Sigmoid colon (tissue), 7 donors: Measurements from ENCODE around the gene MLF2. TPM values are rescaled to one million over a fixed set of nuclear protein-coding genes. Genes with fewer than 3 reads are reported as not detected.

Source experiments
- DNase-seq: peaks from one replicate; pipeline ENCODE4 v3.0.0-alpha.2; 2019
- H3K27ac ChIP-seq, 4 donors: fragments of 200-600 bp; sonication (generic); one replicate each; pipeline ENCODE4 v1.5.1; 2016 to 2019; ENCODE audit warnings: mild to moderate bottlenecking in 1 of 4
- H3K27me3 ChIP-seq, 3 donors: fragments of 200-600 bp; sonication (generic); one replicate each; pipeline ENCODE4 v1.5.1; 2019; ENCODE audit warnings: mild to moderate bottlenecking in 1 of 3
- H3K36me3 ChIP-seq, 4 donors: fragments of 200-600 bp; sonication (generic); one replicate each; pipeline ENCODE4 v1.5.1; 2016 to 2019
- H3K4me1 ChIP-seq, 4 donors: fragments of 200-600 bp; sonication (generic); one replicate each; pipeline ENCODE4 v1.5.1; 2017 to 2019
- H3K4me3 ChIP-seq, 4 donors: fragments of 200-600 bp; sonication (generic); one replicate each; pipeline ENCODE4 v1.5.1; 2017 to 2019; ENCODE audit warnings: mild to moderate bottlenecking in 2 of 4, moderate library complexity in 1 of 4
- H3K9me3 ChIP-seq, 4 donors: fragments of 200-600 bp in 3 of 4; sonication (generic) in 3 of 4; one replicate each; pipeline versions ENCODE4 v1.5.1 to v1.6.1; 2013 to 2019
- CTCF ChIP-seq, 4 experiments: fragments of 450-650 bp in 3 of 4; fragments of 200-600 bp in 1 of 4; IDR thresholded peaks; one replicate each; pipeline ENCODE4 v1.5.1; 2016 to 2019; ENCODE audit warnings: antibody characterized with exemption in 4 of 4, mild to moderate bottlenecking in 3 of 4, moderate library complexity in 2 of 4
- EP300 ChIP-seq, 4 donors: sonication (generic); formaldehyde crosslinking; IDR thresholded peaks; one replicate each; pipeline ENCODE4 v1.6.1; 2017; ENCODE audit warnings: antibody characterized with exemption in 4 of 4
- POLR2A ChIP-seq, 2 donors: fragments of 450-650 bp; IDR thresholded peaks; one replicate each; pipeline ENCODE4 v1.6.1; 2016; ENCODE audit warnings: antibody characterized with exemption in 2 of 2, mild to moderate bottlenecking in 2 of 2, moderate library complexity in 2 of 2
- POLR2AphosphoS5 ChIP-seq, 4 donors: sonication (generic); formaldehyde crosslinking; IDR thresholded peaks; one replicate each; pipeline ENCODE4 v1.6.1; 2017; ENCODE audit warnings: antibody characterized with exemption in 4 of 4
- WGBS, 2 donors: extraction: QIAGEN DNeasy Blood & Tissue Kit; methylation state at CpG; one replicate each; pipeline ENCODE4 v1.1.7; 2013; 5-methylcytosine and 5-hydroxymethylcytosine counted together
- intact Hi-C: fragments of 100-400 bp; cut with DNase I; formaldehyde crosslinking; loops from one replicate; pipeline ENCODE4 v1.15.1; 2023
- polyA plus RNA-seq, 3 donors: library from polyadenylated mRNA; stranded (reverse); fragments of 200-250 nt; gene quantifications; one replicate each; pipeline ENCODE4 v1.2.3, GENCODE V29; 2013
- total RNA-seq, 4 donors: library from RNA; depleted of rRNA; stranded (reverse); fragments of >200 nt; gene quantifications; one replicate each; pipeline ENCODE4 v1.1.0, GENCODE V29; 2016
- donor health status: healthy with polysubstance abuse.
- donor health status: Bipolar disorder and iron deficiency.
- donor health status: healthy.

The MLF2 gene
- total and polyA plus RNA-seq, 7 donors = 148 to 220 (median 159) TPM

GRCh38 chr12:6792522-6793201 is 39.7 kb upstream of the MLF2 start:
- Histone ChIP-seq H3K36me3 (no peaks in the 10 kb centered on the region), H3K4me1 (no peaks in the 10 kb centered on the region), H3K27ac (peak overlapping the region in 3 of 4 donors; percentile 26 to 37 (median 28)), H3K27me3 (no peaks in the 10 kb centered on the region), H3K9me3 (no peaks in the 10 kb centered on the region), H3K4me3 (peak overlapping the region in 2 of 4 donors; percentile 5 to 17)
- peak; percentile 78 for DNase-seq
- no peak for TF ChIP-seq CTCF (IDR thresholded peaks at IDR 0.05)
- TF ChIP-seq POLR2A (IDR thresholded peaks at IDR 0.05) = peak in 1 of 2 donors; percentile 8
- intact Hi-C loops = no loop called here
- WGBS, 2 donors = 23 to 49% methylated on average over 12 of the region's 12 CpGs

DNA sequence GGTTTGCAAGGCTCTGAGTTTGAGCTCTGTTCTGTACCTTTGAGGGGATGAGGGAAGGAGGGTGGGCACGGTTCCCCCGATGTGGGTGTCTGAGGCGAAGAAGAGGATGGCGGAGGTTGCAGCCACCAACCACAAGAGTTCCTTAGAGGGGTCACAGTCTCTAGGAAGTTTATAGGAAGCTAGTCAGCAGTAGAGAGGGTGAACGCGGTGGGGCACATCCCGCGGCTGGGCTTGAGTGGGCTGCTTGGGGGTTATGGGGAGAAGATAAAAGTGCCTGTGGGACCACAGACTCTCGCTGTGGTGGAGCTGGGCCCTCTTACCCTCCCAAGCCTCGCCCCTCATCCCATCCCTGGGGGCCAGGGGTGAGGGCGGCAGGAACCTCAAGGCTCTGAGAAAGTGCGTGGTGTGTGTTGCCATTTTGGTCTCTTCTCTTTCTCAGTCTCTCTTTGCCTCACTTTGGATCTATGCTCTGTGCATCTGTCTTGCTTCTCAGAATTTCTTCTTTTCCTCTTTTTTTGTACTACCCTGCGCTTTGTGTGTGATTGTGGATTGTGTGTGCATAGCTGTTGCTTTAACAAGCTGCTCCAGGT is 39.1 kb upstream of the MLF2 start:
- Histone ChIP-seq H3K4me3 (peak overlapping the region in 2 of 4 donors; percentile 5 to 17), H3K27me3 (no peaks in the 10 kb centered on the region), H3K27ac (peak overlapping the region in 3 of 4 donors; percentile 26 to 37 (median 28)), H3K9me3 (no peaks in the 10 kb centered on the region), H3K36me3 (no peaks in the 10 kb centered on the region), H3K4me1 (no peaks in the 10 kb centered on the region)
- intact Hi-C loops = no loop called here
- WGBS, 2 donors = 55 to 77% methylated on average over 13 of the region's 13 CpGs
- TF ChIP-seq CTCF (IDR thresholded peaks at IDR 0.05) (no peak), EP300 (IDR thresholded peaks at IDR 0.05) (no peak), POLR2AphosphoS5 (IDR thresholded peaks at IDR 0.05) (no peak), POLR2A (IDR thresholded peaks at IDR 0.05) (no peak)
- no peak for DNase-seq

GRCh38 chr12:6790496-6791150 is 37.7 kb upstream of the MLF2 start:
- H3K4me1 ChIP-seq = no peaks in the 10 kb centered on the region
- DNase-seq = no peak
- no peaks in the 10 kb centered on the region for H3K9me3 ChIP-seq
- no peaks in the 10 kb centered on the region for H3K36me3 ChIP-seq
- intact Hi-C loops = no loop called here
- 76 to 83% methylated on average over 12 of the region's 12 CpGs for WGBS, 2 donors
- H3K27ac ChIP-seq = no peak overlapping the region
- peak overlapping the region in 1 of 4 donors; percentile 36 for H3K4me3 ChIP-seq
- TF ChIP-seq POLR2AphosphoS5 (IDR thresholded peaks at IDR 0.05) (no peak), CTCF (IDR thresholded peaks at IDR 0.05) (no peak), EP300 (IDR thresholded peaks at IDR 0.05) (no peak), POLR2A (IDR thresholded peaks at IDR 0.05) (no peak)
- H3K27me3 ChIP-seq = no peaks in the 10 kb centered on the region

GRCh38 chr12:6788972-6789924 is 36.3 kb upstream of the MLF2 start, which contains the start of gene CD4:
CD4 (plus strand) TSS chr12:6789528; CDS start chr12:6800139, 10,611 bp downstream.
- Histone ChIP-seq H3K9me3 (no peaks in the 10 kb centered on the region), H3K27ac (peak within 1 kb of the TSS; percentile 30 to 43 (median 36)), H3K36me3 (no peaks in the 10 kb centered on the region), H3K4me3 (peak within 1 kb of the TSS in 3 of 4 donors; percentile 16 to 36 (median 24)), H3K4me1 (no peaks in the 10 kb centered on the region), H3K27me3 (no peaks in the 10 kb centered on the region)
- intact Hi-C loops = no loop called here
- TF ChIP-seq POLR2AphosphoS5 (IDR thresholded peaks at IDR 0.05) (peak in 2 of 4 donors; percentile 40 to 41), CTCF (IDR thresholded peaks at IDR 0.05) (no peak), POLR2A (IDR thresholded peaks at IDR 0.05) (peak in 1 of 2 donors; percentile 25)
- WGBS, 2 donors = 52 to 60% methylated on average over 18 of the region's 18 CpGs
- no peak for DNase-seq
